ENCODE results near the gene PPP1R9B. TPM values are rescaled to one million over a fixed set of nuclear protein-coding genes. Genes with fewer than 3 reads are reported as not detected.

Gene PPP1R9B
- total and polyA plus RNA-seq, 2 donors, result 26.8 to 47.9 TPM

- no peaks in the 10 kb centered on the region for H3K9me3 ChIP-seq (ENCODE audit: control insufficient read depth in 2 of 2, insufficient read depth in 1 of 2, low read length in 1 of 2)
- DNase-seq (ENCODE audit: low read depth in 6 of 9, low spot score in 9 of 9), result no peak
- no peaks in the 10 kb centered on the region for H3K36me3 ChIP-seq (ENCODE audit: control insufficient read depth in 2 of 2, insufficient read depth in 2 of 2, low read length in 1 of 2)
- H3K4me3 ChIP-seq (ENCODE audit: low read length in 2 of 2), result no peak overlapping the region
- peak overlapping the region in 1 of 2 donors; percentile 15 for H3K27ac ChIP-seq (ENCODE audit: low read depth in 1 of 2, low read length in 1 of 2)
- 50% methylated on average over 1 of the region's 1 CpG for WGBS
- H3K4me1 ChIP-seq (ENCODE audit: control insufficient read depth in 2 of 2, insufficient read depth in 2 of 2, low read length in 2 of 2), result peaks cover 11 to 23% of the 10 kb centered on the region in 2 donors
- peaks cover 0 to 2% of the 10 kb centered on the region in 2 donors for H3K27me3 ChIP-seq (ENCODE audit: control insufficient read depth in 2 of 2, insufficient read depth in 1 of 2, low read length in 1 of 2)
These were observed 4.1 kb upstream of the PPP1R9B start for GRCh38 chr17:50154604-50155003.

- 89% methylated on average over 16 of the region's 16 CpGs for WGBS
- H3K4me1 ChIP-seq (ENCODE audit: control insufficient read depth in 2 of 2, insufficient read depth in 2 of 2, low read length in 2 of 2), result peaks cover 11 to 28% of the 10 kb centered on the region in 2 donors
- H3K4me3 ChIP-seq (ENCODE audit: low read length in 2 of 2), result no peak overlapping the region
- peak overlapping the region in 1 of 2 donors; percentile 15 for H3K27ac ChIP-seq (ENCODE audit: low read depth in 1 of 2, low read length in 1 of 2)
- no peak for DNase-seq (ENCODE audit: low read depth in 6 of 9, low spot score in 9 of 9)
- H3K27me3 ChIP-seq (ENCODE audit: control insufficient read depth in 2 of 2, insufficient read depth in 1 of 2, low read length in 1 of 2), result peaks cover 0 to 7% of the 10 kb centered on the region in 2 donors
- no peaks in the 10 kb centered on the region for H3K36me3 ChIP-seq (ENCODE audit: control insufficient read depth in 2 of 2, insufficient read depth in 2 of 2, low read length in 1 of 2)
- no peaks in the 10 kb centered on the region for H3K9me3 ChIP-seq (ENCODE audit: control insufficient read depth in 2 of 2, insufficient read depth in 1 of 2, low read length in 1 of 2)
These were observed 3.4 kb upstream of the PPP1R9B start for GRCh38 chr17:50153650-50154575.

- Histone ChIP-seq H3K9me3 (ENCODE audit: control insufficient read depth in 2 of 2, insufficient read depth in 1 of 2, low read length in 1 of 2) (no peaks in the 10 kb centered on the region), H3K27me3 (ENCODE audit: control insufficient read depth in 2 of 2, insufficient read depth in 1 of 2, low read length in 1 of 2) (peaks cover 0 to 7% of the 10 kb centered on the region in 2 donors), H3K36me3 (ENCODE audit: control insufficient read depth in 2 of 2, insufficient read depth in 2 of 2, low read length in 1 of 2) (no peaks in the 10 kb centered on the region), H3K4me1 (ENCODE audit: control insufficient read depth in 2 of 2, insufficient read depth in 2 of 2, low read length in 2 of 2) (peaks cover 15 to 38% of the 10 kb centered on the region in 2 donors), H3K4me3 (ENCODE audit: low read length in 2 of 2) (no peak overlapping the region), H3K27ac (ENCODE audit: low read depth in 1 of 2, low read length in 1 of 2) (peak overlapping the region in 1 of 2 donors; percentile 52)
- 92% methylated on average over 7 of the region's 7 CpGs for WGBS
- no peak for DNase-seq (ENCODE audit: low read depth in 6 of 9, low spot score in 9 of 9)
These were observed 2.3 kb upstream of the PPP1R9B start for GRCh38 chr17:50152736-50153135.

GRCh38 chr17:50151937-50152547, 1.6 kb upstream of the PPP1R9B start:
- WGBS, result 3% methylated on average over 12 of the region's 12 CpGs
- H3K4me1 ChIP-seq (ENCODE audit: control insufficient read depth in 2 of 2, insufficient read depth in 2 of 2, low read length in 2 of 2), result peaks cover 22 to 45% of the 10 kb centered on the region in 2 donors

GRCh38 chr17:50151041-50151936, 812 bp upstream of the PPP1R9B start:
- DNase-seq (ENCODE audit: low read depth in 6 of 9, low spot score in 9 of 9), result peak; percentile 72 to 93 (median 81)
- Histone ChIP-seq H3K36me3 (ENCODE audit: control insufficient read depth in 2 of 2, insufficient read depth in 2 of 2, low read length in 1 of 2) (no peaks in the 10 kb centered on the region), H3K27me3 (ENCODE audit: control insufficient read depth in 2 of 2, insufficient read depth in 1 of 2, low read length in 1 of 2) (peaks cover 0 to 7% of the 10 kb centered on the region in 2 donors), H3K27ac (ENCODE audit: low read depth in 1 of 2, low read length in 1 of 2) (peak overlapping the region; percentile 88 to 93), H3K4me1 (ENCODE audit: control insufficient read depth in 2 of 2, insufficient read depth in 2 of 2, low read length in 2 of 2) (peaks cover 23 to 52% of the 10 kb centered on the region in 2 donors), H3K9me3 (ENCODE audit: control insufficient read depth in 2 of 2, insufficient read depth in 1 of 2, low read length in 1 of 2) (no peaks in the 10 kb centered on the region), H3K4me3 (ENCODE audit: low read length in 2 of 2) (peak overlapping the region; percentile 75 to 94)
- under 1% methylated on average over 39 of the region's 40 CpGs for WGBS

More at GRCh38 chr17:50151937-50152547, 1.6 kb upstream of the PPP1R9B start:
- peak in 8 of 9 donors; percentile 62 to 88 (median 78) for DNase-seq (ENCODE audit: low read depth in 6 of 9, low spot score in 9 of 9)
- H3K9me3 ChIP-seq (ENCODE audit: control insufficient read depth in 2 of 2, insufficient read depth in 1 of 2, low read length in 1 of 2), result no peaks in the 10 kb centered on the region
- peaks cover 0 to 7% of the 10 kb centered on the region in 2 donors for H3K27me3 ChIP-seq (ENCODE audit: control insufficient read depth in 2 of 2, insufficient read depth in 1 of 2, low read length in 1 of 2)
- H3K27ac ChIP-seq (ENCODE audit: low read depth in 1 of 2, low read length in 1 of 2), result peak overlapping the region; percentile 88 to 93
- H3K4me3 ChIP-seq (ENCODE audit: low read length in 2 of 2), result peak overlapping the region; percentile 75 to 94
- no peaks in the 10 kb centered on the region for H3K36me3 ChIP-seq (ENCODE audit: control insufficient read depth in 2 of 2, insufficient read depth in 2 of 2, low read length in 1 of 2)

- under 1% methylated on average over 123 of the region's 123 CpGs for whole genome bisulfite sequencing
- H3K4me1 ChIP-seq (ENCODE audit: control insufficient read depth in 2 of 2, insufficient read depth in 2 of 2, low read length in 2 of 2), result peaks cover 23 to 48% of the 10 kb centered on the region in 2 donors
These were observed 792 bp downstream of the PPP1R9B start for GRCh38 chr17:50149417-50150353.

GRCh38 chr17:50149091-50149416, 1.4 kb downstream of the PPP1R9B start:
- Histone ChIP-seq H3K27ac (ENCODE audit: low read depth in 1 of 2, low read length in 1 of 2) (peak overlapping the region; percentile 55 to 88), H3K27me3 (ENCODE audit: control insufficient read depth in 2 of 2, insufficient read depth in 1 of 2, low read length in 1 of 2) (peaks cover 0 to 7% of the 10 kb centered on the region in 2 donors), H3K4me3 (ENCODE audit: low read length in 2 of 2) (peak overlapping the region; percentile 75 to 94), H3K4me1 (ENCODE audit: control insufficient read depth in 2 of 2, insufficient read depth in 2 of 2, low read length in 2 of 2) (peaks cover 23 to 48% of the 10 kb centered on the region in 2 donors), H3K9me3 (ENCODE audit: control insufficient read depth in 2 of 2, insufficient read depth in 1 of 2, low read length in 1 of 2) (no peaks in the 10 kb centered on the region), H3K36me3 (ENCODE audit: control insufficient read depth in 2 of 2, insufficient read depth in 2 of 2, low read length in 1 of 2) (peaks cover 18 to 19% of the 10 kb centered on the region in 2 donors)
- WGBS, result under 1% methylated on average over 30 of the region's 30 CpGs
- DNase-seq (ENCODE audit: low read depth in 6 of 9, low spot score in 9 of 9), result no peak

More at GRCh38 chr17:50149417-50150353, 792 bp downstream of the PPP1R9B start:
- Histone ChIP-seq H3K27ac (ENCODE audit: low read depth in 1 of 2, low read length in 1 of 2) (peak overlapping the region; percentile 55 to 88), H3K36me3 (ENCODE audit: control insufficient read depth in 2 of 2, insufficient read depth in 2 of 2, low read length in 1 of 2) (peaks cover 12 to 13% of the 10 kb centered on the region in 2 donors), H3K4me3 (ENCODE audit: low read length in 2 of 2) (peak overlapping the region; percentile 75 to 94), H3K9me3 (ENCODE audit: control insufficient read depth in 2 of 2, insufficient read depth in 1 of 2, low read length in 1 of 2) (no peaks in the 10 kb centered on the region), H3K27me3 (ENCODE audit: control insufficient read depth in 2 of 2, insufficient read depth in 1 of 2, low read length in 1 of 2) (peaks cover 0 to 7% of the 10 kb centered on the region in 2 donors)
- DNase-seq (ENCODE audit: low read depth in 6 of 9, low spot score in 9 of 9), result peak in 4 of 9 donors; percentile 39 to 73 (median 58)
